HPDE6-E6E7 (cell line): ENCODE measurements around the gene TSSK6.

ENCODE experiments used
- DNase-seq: peaks from one replicate; pipeline ENCODE4 v3.0.0; 2011; ENCODE audit warnings: missing footprints; ENCODE audit errors: extremely low spot score

The TSSK6 gene

DNA sequence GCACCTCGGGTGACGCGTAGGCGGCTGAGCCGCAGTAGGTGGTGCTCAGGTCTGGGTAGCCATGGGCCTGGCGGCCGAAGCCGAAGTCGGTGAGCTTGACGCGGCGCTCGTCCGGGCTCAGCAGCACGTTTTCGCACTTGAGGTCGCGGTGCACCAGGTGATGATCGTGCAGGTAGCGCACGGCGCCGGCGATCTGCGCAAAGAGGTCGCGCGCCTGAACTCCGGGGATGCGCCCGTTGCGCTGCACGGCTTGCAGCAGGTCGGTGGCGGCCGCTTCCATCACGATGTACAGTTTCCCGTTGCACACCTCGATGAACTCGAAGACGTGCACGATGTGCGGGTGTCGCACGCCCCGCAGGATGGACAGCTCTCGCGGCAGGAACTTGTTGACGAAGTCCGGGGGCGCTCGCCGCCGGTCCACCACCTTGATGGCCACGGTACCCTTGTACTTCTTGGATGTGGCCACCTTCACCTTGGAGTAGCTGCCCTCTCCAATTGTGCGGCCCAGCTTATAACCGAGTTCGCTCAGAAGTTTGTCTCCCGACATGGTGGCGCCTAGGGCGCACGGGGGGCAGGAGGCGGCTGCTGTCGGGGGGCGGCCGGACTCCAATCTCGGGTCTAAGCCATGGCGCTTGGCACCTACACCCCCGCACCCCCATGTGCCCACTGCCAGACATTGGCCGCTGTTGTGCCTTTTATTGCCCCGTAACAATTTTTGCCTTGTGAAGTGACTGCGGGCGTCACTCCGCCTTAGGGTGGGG lies at the start of gene TSSK6:
TSS of gene TSSK6 (minus strand) at position 668 of the 761 bp plus-strand sequence. CDS start at position 547, 121 bp downstream.
- DNase-seq = no peak

DNA sequence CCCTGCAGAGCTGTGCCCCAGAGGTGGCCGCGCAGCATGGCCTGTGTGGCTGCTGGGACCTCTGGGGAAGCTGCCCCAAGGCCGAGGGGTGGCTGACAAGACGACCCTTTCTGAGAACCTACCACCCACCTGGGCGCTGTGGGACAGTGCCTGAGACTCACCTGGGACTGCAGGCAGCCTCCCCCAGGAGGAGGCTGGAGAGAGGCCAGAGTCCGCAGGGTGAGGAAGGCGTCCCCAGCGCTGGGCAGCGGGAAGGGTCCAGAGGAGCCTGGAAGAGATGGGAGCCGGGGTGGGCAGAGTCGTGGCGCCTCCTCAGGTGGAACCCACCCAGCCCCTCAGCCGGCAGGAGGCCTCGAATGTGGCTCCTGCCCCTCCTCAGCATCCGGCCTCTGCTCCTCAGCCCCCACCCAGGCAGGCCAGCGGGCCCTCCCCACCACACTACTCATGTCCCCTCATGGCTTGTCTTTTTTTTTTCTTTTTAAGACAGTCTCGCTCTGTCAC lies 48.0 kb upstream of the TSSK6 start:
- no peak for DNase-seq

DNA sequence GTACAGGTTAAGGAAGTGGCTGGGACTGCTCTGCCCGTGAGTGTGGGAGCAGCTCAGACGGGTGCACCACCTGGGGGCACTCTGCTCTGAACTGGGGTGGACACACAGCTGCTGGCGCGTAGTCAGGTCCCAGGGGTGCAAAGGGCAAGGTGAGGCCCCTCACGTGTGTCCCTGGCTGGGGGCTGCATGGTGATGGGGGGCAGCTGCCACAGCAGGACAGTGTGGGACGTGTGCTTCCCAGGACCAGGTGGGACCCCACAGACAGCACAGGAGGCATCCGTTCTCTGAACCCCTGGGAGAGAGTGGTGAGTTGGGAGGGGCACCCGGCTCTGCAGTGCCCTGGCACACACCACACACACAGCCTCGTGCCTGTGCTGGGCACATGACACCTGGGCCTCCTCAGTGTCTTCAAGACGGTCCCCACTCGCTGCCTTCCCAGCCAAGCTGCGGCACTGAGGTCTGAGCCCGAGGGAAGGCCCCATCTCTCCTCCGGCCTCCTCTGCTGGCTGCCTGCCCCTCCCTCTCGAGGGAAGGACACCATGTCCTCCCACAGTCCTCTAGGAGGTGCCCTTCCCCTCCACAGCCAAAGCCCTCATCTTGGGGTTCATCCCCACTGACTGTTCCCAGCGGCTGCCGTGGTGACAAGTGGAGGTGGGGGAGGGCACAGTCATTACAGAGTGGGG lies 47.5 kb upstream of the TSSK6 start:
- no peak for DNase-seq

DNA sequence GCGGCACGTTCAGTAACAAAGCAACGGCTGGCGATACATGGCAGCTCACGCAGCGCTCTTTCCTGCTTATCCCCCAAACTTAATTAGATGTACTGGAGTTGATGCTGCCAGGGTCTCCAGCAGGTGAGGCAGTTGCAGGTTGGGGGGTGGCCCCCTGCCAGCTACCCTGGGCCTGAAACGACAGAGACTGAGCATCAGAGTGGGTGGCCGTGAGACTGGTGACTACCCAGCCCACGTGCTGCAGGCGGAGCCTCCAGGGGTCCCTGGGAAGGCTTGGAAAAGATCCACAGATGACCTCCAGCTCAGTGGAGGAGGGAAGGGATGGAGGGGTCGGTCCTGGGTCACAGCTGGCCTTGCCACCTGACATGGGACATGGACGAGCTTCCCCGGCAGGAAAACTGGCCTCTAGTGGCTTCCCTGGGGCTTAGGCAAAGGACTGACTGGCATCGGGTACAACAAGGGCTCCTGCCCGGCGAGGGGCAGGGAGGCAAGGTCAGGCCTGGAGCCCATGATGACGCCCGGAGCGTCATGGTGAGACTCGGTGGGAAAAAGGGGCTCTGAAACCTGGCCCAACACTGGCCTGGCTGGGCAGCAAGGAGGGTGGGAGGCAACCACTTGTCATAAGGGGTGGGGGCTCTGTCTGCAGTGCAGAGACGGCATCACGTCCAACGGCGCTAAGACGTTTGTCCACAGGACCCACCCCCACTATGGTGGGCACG lies 46.8 kb upstream of the TSSK6 start:
- DNase-seq = no peak

GRCh38 chr19:19559931-19560330 lies 44.6 kb upstream of the TSSK6 start:
- no peak for DNase-seq

- no peak for DNase-seq
Measured at GRCh38 chr19:19558636-19559035, 43.3 kb upstream of the TSSK6 start.

GRCh38 chr19:19558055-19558454 lies 42.7 kb upstream of the TSSK6 start:
- no peak for DNase-seq

GRCh38 chr19:19554074-19555023 lies 39.0 kb upstream of the TSSK6 start:
- no peak for DNase-seq

- no peak for DNase-seq
Measured at GRCh38 chr19:19553670-19554069, 38.3 kb upstream of the TSSK6 start.

- DNase-seq = peak; percentile 64
Measured at GRCh38 chr19:19552798-19553197, 37.5 kb upstream of the TSSK6 start.

- DNase-seq = no peak
Measured at GRCh38 chr19:19551853-19552192, 36.5 kb upstream of the TSSK6 start.

GRCh38 chr19:19550972-19551852 lies 35.9 kb upstream of the TSSK6 start:
- DNase-seq = no peak

DNA sequence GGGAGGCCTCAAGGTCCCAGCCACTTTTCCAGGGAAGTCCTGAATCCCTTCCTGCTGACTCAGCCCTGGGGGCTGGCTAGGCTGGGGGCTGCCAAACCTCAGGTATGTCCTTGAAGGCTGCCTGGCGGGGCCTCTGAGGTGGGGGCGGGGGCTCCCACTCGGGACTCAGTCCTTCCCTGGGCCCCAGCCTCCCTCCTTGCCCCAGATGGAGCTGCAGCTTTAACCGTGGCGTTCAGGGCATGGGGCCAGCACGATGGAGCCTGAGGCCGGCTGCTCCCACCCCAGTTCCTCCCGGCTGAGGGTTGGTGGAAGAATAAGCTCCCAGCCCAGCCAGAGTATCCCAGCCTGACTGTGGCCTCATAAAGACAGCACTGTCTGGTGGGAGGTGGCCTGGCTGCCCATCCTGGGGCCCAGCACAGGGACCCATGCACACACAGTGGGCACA lies 35.2 kb upstream of the TSSK6 start:
- no peak for DNase-seq

GRCh38 chr19:19549804-19550464 lies 34.6 kb upstream of the TSSK6 start:
- no peak for DNase-seq

- no peak for DNase-seq
Measured at GRCh38 chr19:19548915-19549759, 33.8 kb upstream of the TSSK6 start.

- DNase-seq = no peak
Measured at GRCh38 chr19:19547674-19548336, 32.5 kb upstream of the TSSK6 start.

DNA sequence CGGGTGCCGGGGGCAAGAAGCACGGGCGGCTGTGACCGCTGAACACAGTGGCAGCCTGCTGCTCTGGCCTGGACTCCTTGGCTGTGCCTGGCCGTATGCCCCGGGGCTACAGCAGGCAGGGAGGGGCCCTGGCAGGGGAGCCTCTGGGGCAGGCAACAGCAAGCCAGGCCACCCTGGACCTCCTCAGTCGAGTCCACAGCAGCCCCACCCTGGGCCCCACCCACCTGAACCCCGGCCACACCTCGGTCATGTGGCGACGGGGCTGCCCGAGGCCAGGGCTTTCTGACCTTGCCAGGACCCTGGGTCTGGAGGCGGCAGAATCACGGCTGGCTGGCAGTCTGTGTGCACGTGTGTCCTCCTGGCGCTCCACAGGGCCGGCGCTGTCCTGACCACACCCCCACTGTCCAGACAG lies 31.4 kb upstream of the TSSK6 start:
- no peak for DNase-seq

- no peak for DNase-seq
Measured at GRCh38 chr19:19545707-19546106, 30.4 kb upstream of the TSSK6 start.
